Ascending aorta (tissue), 2 donors: ENCODE results near the gene SFMBT1. TPM values are rescaled to one million over a fixed set of nuclear protein-coding genes. Genes with fewer than 3 reads are reported as not detected.

Experiments
- DNase-seq, 2 donors: peaks; one replicate each; pipeline ENCODE4 v3.0.0-alpha.2; 2019; ENCODE audit warnings: low spot score in 2 of 2
- H3K27ac ChIP-seq, 2 donors: fragments of 200-600 bp; sonication (generic); one replicate each; pipeline ENCODE4 v1.5.1; 2016 to 2017; ENCODE audit warnings: mild to moderate bottlenecking in 1 of 2
- H3K27me3 ChIP-seq: fragments of 200-600 bp; sonication (generic); one replicate; pipeline ENCODE4 v1.5.1; 2017
- H3K36me3 ChIP-seq, 2 donors: fragments of 200-600 bp; sonication (generic); one replicate each; pipeline ENCODE4 v1.5.1; 2016
- H3K4me1 ChIP-seq, 2 donors: fragments of 200-600 bp; sonication (generic); one replicate each; pipeline ENCODE4 v1.5.1; 2016 to 2017; ENCODE audit warnings: mild to moderate bottlenecking in 1 of 2
- H3K4me3 ChIP-seq, 2 donors: fragments of 200-600 bp; sonication (generic); one replicate each; pipeline ENCODE4 v1.5.1; 2016 to 2017; ENCODE audit warnings: mild to moderate bottlenecking in 1 of 2
- H3K9me3 ChIP-seq, 2 donors: fragments of 200-600 bp; sonication (generic); one replicate each; pipeline ENCODE4 v1.5.1; 2016
- intact Hi-C: fragments of 100-400 bp; cut with DNase I; formaldehyde crosslinking; loops from one replicate; pipeline ENCODE4 v1.15.1; 2023
- total RNA-seq: library from RNA; depleted of rRNA; stranded (reverse); fragments of >200 nt; gene quantifications from one replicate; pipeline ENCODE4 v1.1.0, GENCODE V29; 2016
- TF ChIP-seq, protein P1 (sequence below), 3 experiments: fragments of 200-600 bp in 2 of 3; fragments of 450-650 bp in 1 of 3; sonication (generic) in 2 of 3; IDR thresholded peaks; one replicate each; pipeline ENCODE4 v1.5.1; 2016 to 2019; ENCODE audit warnings: antibody characterized with exemption in 3 of 3, mild to moderate bottlenecking in 1 of 3, moderate library complexity in 1 of 3

The SFMBT1 gene
- total RNA-seq, 1 donor from 2014 or later: 1.4 TPM

DNA sequence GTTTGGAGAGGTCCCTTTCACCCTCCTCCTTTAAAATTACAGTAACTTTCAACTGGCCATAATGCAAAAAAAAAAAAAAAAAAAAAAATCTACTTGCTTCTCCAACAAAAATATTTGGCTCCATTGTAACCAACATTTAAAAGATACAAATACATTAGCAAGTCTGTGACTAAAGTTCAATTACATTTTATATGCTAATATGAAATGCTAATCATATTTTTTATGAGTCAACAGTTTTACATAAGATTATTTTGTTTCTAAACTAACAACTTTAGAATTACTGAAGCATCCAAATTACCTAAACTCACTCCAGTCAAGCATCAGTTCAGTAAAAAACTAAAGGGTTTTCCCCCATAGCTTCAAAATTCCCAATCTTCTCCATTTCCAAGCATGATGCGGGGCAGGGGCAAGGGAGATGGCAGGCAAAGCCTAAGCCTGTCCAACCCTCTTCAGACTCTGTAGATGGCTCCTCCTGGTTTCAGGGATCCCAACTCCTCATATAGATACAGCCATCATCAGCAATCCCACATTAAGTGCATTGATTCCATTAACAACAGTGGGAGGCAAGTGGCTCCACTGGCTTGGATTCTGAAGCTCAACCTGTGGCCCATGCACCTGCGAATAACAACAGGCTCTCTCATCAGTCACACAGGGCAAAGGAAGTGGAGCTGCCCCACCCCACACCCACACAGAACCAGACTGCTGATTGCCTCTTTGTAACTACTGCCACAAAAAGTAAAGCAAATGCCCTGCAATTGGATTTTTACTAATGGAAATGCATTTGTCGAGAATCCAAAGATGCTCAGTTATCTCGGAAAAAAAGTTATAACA is 15.0 kb downstream of the SFMBT1 start:
- H3K4me1 ChIP-seq: no peaks in the 10 kb centered on the region
- H3K36me3 ChIP-seq: no peaks in the 10 kb centered on the region
- DNase-seq: no peak
- H3K27me3 ChIP-seq: no peaks in the 10 kb centered on the region
- no peak overlapping the region for H3K4me3 ChIP-seq
- TF ChIP-seq, protein P1, sequence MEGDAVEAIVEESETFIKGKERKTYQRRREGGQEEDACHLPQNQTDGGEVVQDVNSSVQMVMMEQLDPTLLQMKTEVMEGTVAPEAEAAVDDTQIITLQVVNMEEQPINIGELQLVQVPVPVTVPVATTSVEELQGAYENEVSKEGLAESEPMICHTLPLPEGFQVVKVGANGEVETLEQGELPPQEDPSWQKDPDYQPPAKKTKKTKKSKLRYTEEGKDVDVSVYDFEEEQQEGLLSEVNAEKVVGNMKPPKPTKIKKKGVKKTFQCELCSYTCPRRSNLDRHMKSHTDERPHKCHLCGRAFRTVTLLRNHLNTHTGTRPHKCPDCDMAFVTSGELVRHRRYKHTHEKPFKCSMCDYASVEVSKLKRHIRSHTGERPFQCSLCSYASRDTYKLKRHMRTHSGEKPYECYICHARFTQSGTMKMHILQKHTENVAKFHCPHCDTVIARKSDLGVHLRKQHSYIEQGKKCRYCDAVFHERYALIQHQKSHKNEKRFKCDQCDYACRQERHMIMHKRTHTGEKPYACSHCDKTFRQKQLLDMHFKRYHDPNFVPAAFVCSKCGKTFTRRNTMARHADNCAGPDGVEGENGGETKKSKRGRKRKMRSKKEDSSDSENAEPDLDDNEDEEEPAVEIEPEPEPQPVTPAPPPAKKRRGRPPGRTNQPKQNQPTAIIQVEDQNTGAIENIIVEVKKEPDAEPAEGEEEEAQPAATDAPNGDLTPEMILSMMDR (IDR thresholded peaks at IDR 0.05): no peak
- H3K27ac ChIP-seq: no peak overlapping the region
- intact Hi-C loops: no loop called here
- H3K9me3 ChIP-seq: no peaks in the 10 kb centered on the region

GRCh38 chr3:53028641-53029040 is 17.2 kb downstream of the SFMBT1 start:
- no peak overlapping the region for H3K4me3 ChIP-seq
- no peaks in the 10 kb centered on the region for H3K27me3 ChIP-seq
- intact Hi-C loops: no loop called here
- H3K4me1 ChIP-seq: no peaks in the 10 kb centered on the region
- DNase-seq: no peak
- H3K9me3 ChIP-seq: no peaks in the 10 kb centered on the region
- TF ChIP-seq, protein P1 (IDR thresholded peaks at IDR 0.05): no peak
- H3K36me3 ChIP-seq: no peaks in the 10 kb centered on the region
- no peak overlapping the region for H3K27ac ChIP-seq

DNA sequence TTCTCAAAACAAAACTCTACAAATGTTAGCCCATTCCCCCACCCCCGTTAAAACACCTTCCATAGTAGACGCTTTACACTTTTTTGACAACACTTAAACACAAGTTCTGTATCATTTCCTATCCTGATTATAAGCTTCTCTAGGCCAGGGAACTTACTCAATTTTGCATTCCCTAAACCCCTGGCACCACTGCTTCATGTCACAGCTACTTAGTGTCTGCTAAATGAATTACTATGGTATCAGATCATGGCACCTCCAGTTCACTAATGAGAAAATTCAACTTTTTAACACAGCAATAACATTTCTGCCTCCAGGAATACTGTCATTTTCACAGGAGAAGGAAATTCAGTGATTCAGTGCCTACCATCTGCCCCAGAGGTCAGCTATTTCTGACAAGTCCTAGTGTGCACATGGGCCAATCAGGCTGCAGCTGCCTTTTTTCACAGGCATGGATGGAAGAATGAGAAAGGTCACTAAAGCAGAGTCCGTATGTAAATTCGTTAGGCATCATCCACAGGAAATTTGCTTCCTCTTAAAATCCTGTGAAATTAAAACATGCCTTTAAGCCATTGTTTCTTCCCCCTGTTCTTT is 18.5 kb downstream of the SFMBT1 start:
- no peaks in the 10 kb centered on the region for H3K27me3 ChIP-seq
- H3K9me3 ChIP-seq: no peaks in the 10 kb centered on the region
- H3K4me3 ChIP-seq: no peak overlapping the region
- intact Hi-C loops: no loop called here
- no peaks in the 10 kb centered on the region for H3K36me3 ChIP-seq
- no peaks in the 10 kb centered on the region for H3K4me1 ChIP-seq
- TF ChIP-seq, protein P1 (IDR thresholded peaks at IDR 0.05): no peak
- no peak for DNase-seq
- no peak overlapping the region for H3K27ac ChIP-seq

DNA sequence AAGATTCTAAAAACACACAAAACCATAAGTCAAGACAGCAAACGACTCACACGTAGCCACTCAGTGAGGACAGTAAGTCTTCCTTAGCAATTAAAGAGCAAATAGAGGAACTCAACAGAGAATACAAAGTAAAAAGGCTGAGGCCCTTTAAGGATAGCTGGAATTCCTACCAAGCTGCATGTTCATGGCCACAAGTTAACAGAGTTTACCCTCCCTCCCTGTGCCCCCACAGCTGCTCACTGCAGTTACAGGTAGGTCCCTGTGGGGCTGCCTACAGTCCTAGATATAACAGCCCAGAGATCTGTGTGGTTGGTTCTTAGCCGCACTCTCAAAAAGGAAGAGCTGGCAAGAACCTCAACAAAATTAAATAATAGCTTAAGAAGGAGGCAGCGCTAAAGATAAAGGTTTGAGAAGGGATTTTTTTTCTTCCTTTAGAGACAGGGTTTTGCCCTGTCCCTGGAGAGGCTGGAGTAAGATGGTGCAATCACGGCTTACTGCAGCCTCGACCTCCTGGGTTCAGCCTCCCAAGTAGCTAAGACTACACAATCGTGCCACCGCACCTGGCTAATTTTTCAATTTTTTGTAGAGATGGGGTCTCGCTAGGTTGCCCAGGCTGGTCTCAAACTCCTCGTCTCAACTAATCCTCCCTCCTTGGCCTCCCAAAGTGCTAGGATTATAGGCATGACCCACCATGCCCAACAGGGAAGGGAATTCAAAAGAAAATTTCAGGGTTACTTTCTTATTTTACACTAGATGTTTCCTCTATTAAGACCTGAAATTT is 19.3 kb downstream of the SFMBT1 start:
- no peaks in the 10 kb centered on the region for H3K9me3 ChIP-seq
- intact Hi-C loops: no loop called here
- no peaks in the 10 kb centered on the region for H3K27me3 ChIP-seq
- H3K36me3 ChIP-seq: no peaks in the 10 kb centered on the region
- DNase-seq: no peak
- TF ChIP-seq, protein P1 (IDR thresholded peaks at IDR 0.05): no peak
- H3K4me1 ChIP-seq: no peaks in the 10 kb centered on the region
- H3K4me3 ChIP-seq: no peak overlapping the region
- H3K27ac ChIP-seq: no peak overlapping the region

DNA sequence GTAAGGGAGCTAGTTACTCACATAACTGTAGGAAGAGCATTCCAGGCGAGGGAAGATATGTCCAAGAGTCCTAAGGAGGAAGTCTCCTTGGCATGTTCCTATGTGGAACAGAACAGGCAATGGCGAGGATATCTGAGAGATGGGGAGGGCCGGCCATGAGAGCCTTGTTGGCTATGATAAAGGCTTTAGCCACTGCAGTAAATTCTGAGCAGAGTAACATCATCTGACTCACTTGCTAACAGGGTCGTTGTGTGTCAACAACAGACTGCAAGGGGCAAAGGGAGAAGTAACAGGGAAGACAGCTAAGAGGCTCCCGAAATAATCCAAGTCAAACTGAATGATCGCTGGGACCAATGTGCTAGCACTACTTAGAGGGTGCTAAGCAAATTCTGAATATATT is 21.6 kb downstream of the SFMBT1 start:
- H3K4me1 ChIP-seq: no peaks in the 10 kb centered on the region
- DNase-seq: no peak
- TF ChIP-seq, protein P1 (IDR thresholded peaks at IDR 0.05): no peak
- no peak overlapping the region for H3K4me3 ChIP-seq
- H3K27ac ChIP-seq: no peak overlapping the region
- intact Hi-C loops: no loop called here
- no peaks in the 10 kb centered on the region for H3K9me3 ChIP-seq
- H3K27me3 ChIP-seq: no peaks in the 10 kb centered on the region
- no peaks in the 10 kb centered on the region for H3K36me3 ChIP-seq
